ENCODE data around the gene MTRF1L.

GRCh38 chr6:152952866-152953509 lies 49.5 kb downstream of the MTRF1L start:
- TF ChIP-seq CTCF (IDR thresholded peaks at IDR 0.05 in 4 of 5, conservative IDR thresholded peaks at IDR 0.05 in 1 of 5) (peak in 2 of 5 experiments; percentile 8 to 31), POLR2A (IDR thresholded peaks at IDR 0.05) (no peak)
